Fibroblast of pulmonary artery (primary cell): ENCODE data around the gene GAB2.

ENCODE experiments used
- DNase-seq: peaks from one replicate; pipeline ENCODE4 v3.0.0-alpha.2; 2010; ENCODE audit warnings: low read depth
- H3K4me3 ChIP-seq: replicated peaks from 2 replicates; pipeline ENCODE4 v1.5.1; 2011; ENCODE audit warnings: low read depth, mild to moderate bottlenecking, control low read depth, low read length, moderate library complexity
- TF ChIP-seq, protein P1 (sequence below): IDR thresholded peaks from 2 replicates; pipeline ENCODE4 v1.5.1; 2011; ENCODE audit warnings: mild to moderate bottlenecking, control low read depth, low read length, inconsistent platforms; ENCODE audit errors: missing control alignments

Gene GAB2

DNA sequence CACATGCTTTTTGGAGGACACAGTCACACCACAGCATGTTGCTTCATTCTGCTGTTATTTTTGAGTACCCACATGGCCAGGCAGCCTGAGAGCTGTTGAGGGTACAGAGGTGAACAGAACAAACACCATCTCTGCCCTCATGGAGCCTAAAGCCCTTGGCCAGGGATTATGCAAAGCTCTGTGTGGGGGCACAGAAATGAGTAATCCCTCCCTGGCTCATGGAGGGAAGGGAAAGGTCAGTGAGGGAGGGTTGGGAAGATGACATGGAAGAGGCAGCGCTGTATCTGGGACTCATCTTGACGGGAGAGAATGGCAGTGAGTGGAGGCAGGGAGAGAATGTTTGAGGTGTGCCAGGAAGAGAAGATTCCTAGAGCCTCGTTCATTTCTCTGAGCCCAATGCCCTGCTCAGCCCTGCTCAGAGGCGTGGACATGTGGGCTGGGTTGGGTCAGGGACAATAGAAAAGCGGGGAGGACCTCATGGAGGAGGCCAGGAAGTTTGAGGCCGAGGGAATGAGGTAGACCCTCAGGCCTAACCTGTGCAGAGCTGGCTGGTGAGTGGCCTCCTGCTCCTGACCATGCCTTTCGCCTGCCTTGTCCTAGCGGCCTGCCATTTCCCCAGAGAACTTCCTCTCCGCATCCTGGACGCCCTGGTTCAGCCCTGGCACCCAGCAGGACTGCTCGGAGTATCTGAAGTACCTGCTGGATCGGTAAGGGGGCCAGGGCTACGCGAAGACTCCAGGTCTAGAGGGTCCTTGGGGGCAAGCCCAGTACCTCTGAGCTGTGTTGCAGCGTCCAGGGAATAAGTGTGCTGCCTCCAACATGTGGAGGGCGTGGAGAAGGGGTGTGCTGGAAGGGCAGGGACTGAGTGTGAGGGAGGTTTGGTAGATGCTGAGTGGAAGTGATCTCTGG lies 209.1 kb downstream of the GAB2 start:
- TF ChIP-seq, protein P1, sequence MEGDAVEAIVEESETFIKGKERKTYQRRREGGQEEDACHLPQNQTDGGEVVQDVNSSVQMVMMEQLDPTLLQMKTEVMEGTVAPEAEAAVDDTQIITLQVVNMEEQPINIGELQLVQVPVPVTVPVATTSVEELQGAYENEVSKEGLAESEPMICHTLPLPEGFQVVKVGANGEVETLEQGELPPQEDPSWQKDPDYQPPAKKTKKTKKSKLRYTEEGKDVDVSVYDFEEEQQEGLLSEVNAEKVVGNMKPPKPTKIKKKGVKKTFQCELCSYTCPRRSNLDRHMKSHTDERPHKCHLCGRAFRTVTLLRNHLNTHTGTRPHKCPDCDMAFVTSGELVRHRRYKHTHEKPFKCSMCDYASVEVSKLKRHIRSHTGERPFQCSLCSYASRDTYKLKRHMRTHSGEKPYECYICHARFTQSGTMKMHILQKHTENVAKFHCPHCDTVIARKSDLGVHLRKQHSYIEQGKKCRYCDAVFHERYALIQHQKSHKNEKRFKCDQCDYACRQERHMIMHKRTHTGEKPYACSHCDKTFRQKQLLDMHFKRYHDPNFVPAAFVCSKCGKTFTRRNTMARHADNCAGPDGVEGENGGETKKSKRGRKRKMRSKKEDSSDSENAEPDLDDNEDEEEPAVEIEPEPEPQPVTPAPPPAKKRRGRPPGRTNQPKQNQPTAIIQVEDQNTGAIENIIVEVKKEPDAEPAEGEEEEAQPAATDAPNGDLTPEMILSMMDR = no peak
- peak; percentile 28 for DNase-seq
- no peak overlapping the region for H3K4me3 ChIP-seq

DNA sequence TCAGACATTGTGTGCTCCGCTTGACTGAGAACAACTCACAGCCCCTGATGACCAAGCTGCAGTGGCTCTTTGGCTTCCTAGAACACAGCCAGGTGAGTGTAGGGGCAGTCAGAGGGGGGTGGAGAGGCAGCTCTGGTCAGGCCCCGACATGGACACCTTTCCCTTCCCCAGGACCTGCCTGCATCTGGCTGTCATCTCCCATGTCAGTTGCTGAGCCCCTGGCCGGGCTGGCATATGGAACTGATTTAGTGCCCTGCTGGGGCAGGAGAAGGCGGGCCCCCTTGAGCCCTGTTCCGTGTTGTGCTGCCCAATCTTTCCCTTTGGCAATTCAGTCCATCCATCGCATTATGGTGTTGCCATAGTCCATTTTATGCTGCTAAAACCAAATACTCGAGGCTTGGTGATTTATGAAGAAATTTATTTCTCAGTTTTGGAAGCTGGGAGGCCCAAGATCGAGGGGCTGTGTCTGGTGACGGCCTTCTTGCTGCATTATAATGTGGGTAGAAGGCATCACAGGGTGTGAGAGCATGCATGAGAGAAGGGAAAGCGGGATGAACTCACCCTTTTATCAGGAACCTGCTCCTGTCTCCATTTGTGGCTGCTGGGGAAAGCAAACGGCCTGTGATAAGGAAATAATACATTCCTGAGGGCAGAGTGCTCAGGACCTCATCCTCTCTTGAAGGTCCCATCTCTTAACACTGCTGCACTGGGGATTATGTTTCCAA lies 209.9 kb downstream of the GAB2 start:
- no peak for DNase-seq
- H3K4me3 ChIP-seq = no peak overlapping the region
- TF ChIP-seq, protein P1 = no peak

DNA sequence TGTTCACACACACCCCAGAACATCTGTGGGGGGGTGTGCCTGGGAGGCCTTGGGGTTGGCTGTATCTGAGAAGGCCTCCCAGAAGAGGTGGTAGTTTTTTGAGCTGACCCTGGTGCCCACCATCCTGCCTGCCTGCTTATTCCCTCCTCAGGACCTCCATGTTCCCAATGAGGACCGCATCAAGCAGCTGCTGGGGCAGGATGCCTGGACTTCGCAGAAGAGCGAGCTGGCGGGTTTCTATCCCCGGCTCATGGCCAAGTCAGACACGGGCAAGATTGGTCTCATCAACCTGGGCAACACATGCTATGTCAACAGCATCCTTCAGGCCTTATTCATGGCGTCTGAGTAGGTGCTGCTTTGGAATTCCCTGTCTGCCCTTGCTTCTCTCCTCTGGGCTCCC lies 211.9 kb downstream of the GAB2 start:
- TF ChIP-seq, protein P1 = no peak
- H3K4me3 ChIP-seq = no peak overlapping the region
- DNase-seq = no peak

DNA sequence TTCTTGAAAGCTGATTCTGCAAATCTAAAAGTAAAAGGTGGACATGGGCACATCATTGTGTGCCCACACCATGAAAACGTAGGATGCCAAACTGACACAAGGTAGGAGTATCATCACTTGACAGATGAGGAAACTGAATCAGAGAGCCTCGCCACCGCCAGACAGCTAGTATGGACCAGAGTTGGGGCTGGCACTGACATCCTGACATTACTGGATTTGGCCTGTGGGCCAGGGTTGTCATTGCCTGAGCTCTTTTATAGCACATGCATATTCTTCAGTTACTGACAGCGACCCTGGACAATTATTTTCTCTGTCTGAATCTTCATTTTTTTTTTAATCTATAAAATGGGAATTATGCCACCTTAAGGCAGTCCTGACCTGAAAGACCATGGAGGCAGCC lies 212.4 kb downstream of the GAB2 start:
- no peak overlapping the region for H3K4me3 ChIP-seq
- DNase-seq = no peak
- TF ChIP-seq, protein P1 = no peak

GRCh38 chr11:78203184-78203583 lies 214.4 kb downstream of the GAB2 start:
- no peak overlapping the region for H3K4me3 ChIP-seq
- no peak for DNase-seq
- TF ChIP-seq, protein P1 = no peak

DNA sequence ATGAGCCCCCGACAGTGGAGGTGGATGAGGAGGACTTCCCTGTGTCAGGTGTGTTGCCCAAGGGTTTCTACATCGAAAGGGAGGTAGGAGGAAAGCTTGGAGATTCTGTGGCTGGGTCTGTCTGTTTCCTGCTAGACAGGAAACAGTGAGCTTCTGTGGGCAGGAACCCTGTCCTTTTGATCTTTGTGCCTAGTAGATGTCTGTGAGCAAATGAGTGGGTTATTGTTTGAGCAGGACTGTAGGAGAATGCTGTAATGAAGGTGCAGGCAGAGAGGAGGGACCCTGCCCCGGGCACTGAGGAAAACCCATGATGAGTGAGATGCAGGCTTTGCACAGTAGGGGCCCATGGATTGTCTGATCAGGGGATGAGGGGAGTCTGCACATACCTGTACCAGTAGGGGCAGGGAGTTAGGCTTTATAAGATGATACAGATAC lies 214.9 kb downstream of the GAB2 start:
- TF ChIP-seq, protein P1 = no peak
- no peak overlapping the region for H3K4me3 ChIP-seq
- no peak for DNase-seq
